ENCODE data around the gene PSMC3. TPM values are rescaled to one million over a fixed set of nuclear protein-coding genes. Genes with fewer than 3 reads are reported as not detected.

PSMC3 gene
- total RNA-seq, 2 donors from 2014 or later, result 126 to 134 TPM

GRCh38 chr11:47448566-47449427 is 22.6 kb upstream of the PSMC3 start, which contains the start of gene RAPSN:
Gene RAPSN, minus strand, starts transcription at chr11:47449136. Its CDS starts 172 bp downstream, at chr11:47448964.
- DNase-seq (ENCODE audit: low spot score in 2 of 2) (no peak), ATAC-seq (peak in 1 of 2 donors; percentile 11)
- H3K27ac Mint-ChIP-seq, result no peak within 1 kb of the TSS
- H3K9me3 Mint-ChIP-seq, result no peaks in the 10 kb centered on the region
- no peaks in the 10 kb centered on the region for H3K36me3 Mint-ChIP-seq

- Mint-ChIP-seq H3K36me3 (no peaks in the 10 kb centered on the region), H3K9me3 (no peaks in the 10 kb centered on the region), H3K27ac (peak overlapping the region in 1 of 2 donors; percentile 4)
- ATAC-seq (peak in 1 of 2 donors; percentile 7), DNase-seq (ENCODE audit: low spot score in 2 of 2) (no peak)
Measured at GRCh38 chr11:47447906-47448305, 21.7 kb upstream of the PSMC3 start.

GRCh38 chr11:47446833-47447232 is 20.6 kb upstream of the PSMC3 start:
- no peak overlapping the region for H3K27ac Mint-ChIP-seq
- ATAC-seq, result no peak
- H3K9me3 Mint-ChIP-seq, result no peaks in the 10 kb centered on the region
- no peak for DNase-seq (ENCODE audit: low spot score in 2 of 2)
- H3K36me3 Mint-ChIP-seq, result no peaks in the 10 kb centered on the region

GRCh38 chr11:47445840-47446239 is 19.6 kb upstream of the PSMC3 start:
- Mint-ChIP-seq H3K27ac (no peak overlapping the region), H3K9me3 (no peaks in the 10 kb centered on the region), H3K36me3 (no peaks in the 10 kb centered on the region)
- DNase-seq (ENCODE audit: low spot score in 2 of 2), result no peak
- ATAC-seq, result no peak

- no peak for ATAC-seq
- Mint-ChIP-seq H3K36me3 (no peaks in the 10 kb centered on the region), H3K9me3 (no peaks in the 10 kb centered on the region), H3K27ac (no peak overlapping the region)
- DNase-seq (ENCODE audit: low spot score in 2 of 2), result no peak
Measured at GRCh38 chr11:47443817-47444216, 17.6 kb upstream of the PSMC3 start.

GRCh38 chr11:47443028-47443700 is 16.9 kb upstream of the PSMC3 start:
- Mint-ChIP-seq H3K36me3 (no peaks in the 10 kb centered on the region), H3K27ac (peak overlapping the region in 1 of 2 donors; percentile 50), H3K9me3 (no peaks in the 10 kb centered on the region)
- no peak for ATAC-seq
- no peak for DNase-seq (ENCODE audit: low spot score in 2 of 2)

GRCh38 chr11:47442514-47442913 is 16.3 kb upstream of the PSMC3 start:
- ATAC-seq, result no peak
- DNase-seq (ENCODE audit: low spot score in 2 of 2), result no peak
- Mint-ChIP-seq H3K27ac (no peak overlapping the region), H3K9me3 (no peaks in the 10 kb centered on the region), H3K36me3 (no peaks in the 10 kb centered on the region)

GRCh38 chr11:47441421-47441820 is 15.2 kb upstream of the PSMC3 start:
- H3K27ac Mint-ChIP-seq, result no peak overlapping the region
- no peaks in the 10 kb centered on the region for H3K9me3 Mint-ChIP-seq
- DNase-seq (ENCODE audit: low spot score in 2 of 2) (no peak), ATAC-seq (no peak)
- H3K36me3 Mint-ChIP-seq, result no peaks in the 10 kb centered on the region

GRCh38 chr11:47440054-47440476 is 13.8 kb upstream of the PSMC3 start:
- Mint-ChIP-seq H3K36me3 (no peaks in the 10 kb centered on the region), H3K27ac (no peak overlapping the region), H3K9me3 (no peaks in the 10 kb centered on the region)
- ATAC-seq (no peak), DNase-seq (ENCODE audit: low spot score in 2 of 2) (no peak)

- no peaks in the 10 kb centered on the region for H3K36me3 Mint-ChIP-seq
- no peaks in the 10 kb centered on the region for H3K9me3 Mint-ChIP-seq
- no peak for ATAC-seq
- DNase-seq (ENCODE audit: low spot score in 2 of 2), result no peak
- H3K27ac Mint-ChIP-seq, result no peak overlapping the region
Measured at GRCh38 chr11:47438721-47439120, 12.5 kb upstream of the PSMC3 start.

GRCh38 chr11:47437746-47438418 is 11.6 kb upstream of the PSMC3 start:
- no peaks in the 10 kb centered on the region for H3K36me3 Mint-ChIP-seq
- DNase-seq (ENCODE audit: low spot score in 2 of 2), result no peak
- no peaks in the 10 kb centered on the region for H3K9me3 Mint-ChIP-seq
- no peak overlapping the region for H3K27ac Mint-ChIP-seq
- ATAC-seq, result no peak

GRCh38 chr11:47437218-47437745 is 11.0 kb upstream of the PSMC3 start:
- H3K9me3 Mint-ChIP-seq, result no peaks in the 10 kb centered on the region
- H3K36me3 Mint-ChIP-seq, result no peaks in the 10 kb centered on the region
- ATAC-seq, result no peak
- H3K27ac Mint-ChIP-seq, result no peak overlapping the region
- DNase-seq (ENCODE audit: low spot score in 2 of 2), result no peak

- H3K9me3 Mint-ChIP-seq, result no peaks in the 10 kb centered on the region
- H3K36me3 Mint-ChIP-seq, result no peaks in the 10 kb centered on the region
- no peak overlapping the region for H3K27ac Mint-ChIP-seq
- no peak for ATAC-seq
- no peak for DNase-seq (ENCODE audit: low spot score in 2 of 2)
Measured at GRCh38 chr11:47436726-47437125, 10.5 kb upstream of the PSMC3 start.

- DNase-seq (ENCODE audit: low spot score in 2 of 2), result no peak
- Mint-ChIP-seq H3K9me3 (no peaks in the 10 kb centered on the region), H3K36me3 (no peaks in the 10 kb centered on the region), H3K27ac (no peak overlapping the region)
- ATAC-seq, result no peak
Measured at GRCh38 chr11:47435687-47436086, 9.4 kb upstream of the PSMC3 start.

- ATAC-seq, result no peak
- no peak for DNase-seq (ENCODE audit: low spot score in 2 of 2)
- H3K36me3 Mint-ChIP-seq, result no peaks in the 10 kb centered on the region
- H3K9me3 Mint-ChIP-seq, result no peaks in the 10 kb centered on the region
- peak overlapping the region in 1 of 2 donors; percentile 44 for H3K27ac Mint-ChIP-seq
Measured at GRCh38 chr11:47434011-47434786, 8.0 kb upstream of the PSMC3 start.

GRCh38 chr11:47433157-47433556 is 6.9 kb upstream of the PSMC3 start:
- no peaks in the 10 kb centered on the region for H3K9me3 Mint-ChIP-seq
- H3K36me3 Mint-ChIP-seq, result no peaks in the 10 kb centered on the region
- H3K27ac Mint-ChIP-seq, result no peak overlapping the region
- no peak for DNase-seq (ENCODE audit: low spot score in 2 of 2)
- ATAC-seq, result no peak
